Measurements from ENCODE around the gene ADAMTSL3. TPM values are rescaled to one million over a fixed set of nuclear protein-coding genes. Genes with fewer than 3 reads are reported as not detected.
A peak's percentile ranks its signal among the peaks of the same experiment; 100 is the strongest.
"Not testable (repeated sequence)": the region's sequence is repeated elsewhere in the genome, so short reads cannot be mapped to it uniquely, and the experiment has no call there.

The ADAMTSL3 gene
- total and polyA plus RNA-seq, 8 donors, result 10.5 to 27.6 (median 17.4) TPM

DNA sequence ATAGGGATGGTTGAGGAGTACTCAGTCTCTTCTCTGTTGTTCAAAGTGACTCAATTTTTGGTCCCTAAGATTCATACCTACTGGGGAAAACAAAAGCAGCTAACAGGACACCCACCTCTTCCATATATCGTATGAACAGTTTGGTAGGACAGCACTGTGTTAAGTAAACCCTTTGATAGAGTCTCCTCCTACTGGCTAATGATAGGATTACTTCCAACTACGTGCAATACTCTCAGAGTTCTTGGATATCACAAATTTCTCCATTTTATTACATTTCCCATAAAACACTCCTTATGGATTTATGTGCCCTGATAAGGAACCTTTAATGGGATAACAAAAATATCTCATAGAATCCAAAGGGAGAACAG, 381.5 kb downstream of the ADAMTSL3 start:
- H3K9me3 ChIP-seq, result no peaks in the 10 kb centered on the region
- TF ChIP-seq, protein P1, sequence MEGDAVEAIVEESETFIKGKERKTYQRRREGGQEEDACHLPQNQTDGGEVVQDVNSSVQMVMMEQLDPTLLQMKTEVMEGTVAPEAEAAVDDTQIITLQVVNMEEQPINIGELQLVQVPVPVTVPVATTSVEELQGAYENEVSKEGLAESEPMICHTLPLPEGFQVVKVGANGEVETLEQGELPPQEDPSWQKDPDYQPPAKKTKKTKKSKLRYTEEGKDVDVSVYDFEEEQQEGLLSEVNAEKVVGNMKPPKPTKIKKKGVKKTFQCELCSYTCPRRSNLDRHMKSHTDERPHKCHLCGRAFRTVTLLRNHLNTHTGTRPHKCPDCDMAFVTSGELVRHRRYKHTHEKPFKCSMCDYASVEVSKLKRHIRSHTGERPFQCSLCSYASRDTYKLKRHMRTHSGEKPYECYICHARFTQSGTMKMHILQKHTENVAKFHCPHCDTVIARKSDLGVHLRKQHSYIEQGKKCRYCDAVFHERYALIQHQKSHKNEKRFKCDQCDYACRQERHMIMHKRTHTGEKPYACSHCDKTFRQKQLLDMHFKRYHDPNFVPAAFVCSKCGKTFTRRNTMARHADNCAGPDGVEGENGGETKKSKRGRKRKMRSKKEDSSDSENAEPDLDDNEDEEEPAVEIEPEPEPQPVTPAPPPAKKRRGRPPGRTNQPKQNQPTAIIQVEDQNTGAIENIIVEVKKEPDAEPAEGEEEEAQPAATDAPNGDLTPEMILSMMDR (IDR thresholded peaks at IDR 0.05), result peak; percentile 15 to 31
- intact Hi-C loops (cut with DNase I), result no loop called here
- peak; percentile 83 for ATAC-seq
- DNase-seq, result peak in 1 of 4 donors; percentile 40
- H3K36me3 ChIP-seq, result no peaks in the 10 kb centered on the region
- no peak overlapping the region for H3K27ac ChIP-seq
- no peaks in the 10 kb centered on the region for H3K4me1 ChIP-seq
- H3K4me3 ChIP-seq, result no peak overlapping the region
- no peaks in the 10 kb centered on the region for H3K27me3 ChIP-seq

DNA sequence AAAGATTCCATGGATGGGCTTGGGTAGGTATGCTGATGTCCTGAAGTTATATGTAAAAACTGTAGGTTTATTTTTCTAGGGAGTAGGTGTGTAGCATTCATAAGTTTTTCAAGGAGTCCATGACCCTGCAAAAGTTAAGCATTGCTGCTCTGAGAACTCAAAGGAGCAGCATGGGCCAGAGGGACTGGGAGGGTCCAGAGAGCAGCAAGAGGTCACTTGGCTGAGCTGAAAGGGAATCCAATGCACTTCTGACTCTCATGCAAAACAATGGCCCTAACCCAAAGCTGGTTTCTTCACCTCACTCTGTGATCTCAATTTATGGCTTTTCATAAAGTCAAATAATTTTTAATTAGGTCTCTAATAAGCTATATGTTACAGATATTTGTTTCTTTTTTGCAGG, 383.4 kb downstream of the ADAMTSL3 start:
- intact Hi-C loops (cut with DNase I), result no loop called here
- no peak overlapping the region for H3K4me3 ChIP-seq
- no peaks in the 10 kb centered on the region for H3K27me3 ChIP-seq
- H3K4me1 ChIP-seq, result no peaks in the 10 kb centered on the region
- no peaks in the 10 kb centered on the region for H3K36me3 ChIP-seq
- TF ChIP-seq, protein P1 (IDR thresholded peaks at IDR 0.05), result no peak
- no peak for DNase-seq
- no peaks in the 10 kb centered on the region for H3K9me3 ChIP-seq
- no peak overlapping the region for H3K27ac ChIP-seq
- ATAC-seq, result no peak

GRCh38 chr15:84042434-84043056, 388.6 kb downstream of the ADAMTSL3 start:
- DNase-seq; intact Hi-C loops (cut with DNase I); ATAC-seq; H3K4me1 ChIP-seq; H3K4me3 ChIP-seq; H3K36me3 ChIP-seq; H3K27ac ChIP-seq; H3K27me3 ChIP-seq: not testable (repeated sequence)
- peaks cover 0 to 15% of the 10 kb centered on the region in 2 donors for H3K9me3 ChIP-seq

DNA sequence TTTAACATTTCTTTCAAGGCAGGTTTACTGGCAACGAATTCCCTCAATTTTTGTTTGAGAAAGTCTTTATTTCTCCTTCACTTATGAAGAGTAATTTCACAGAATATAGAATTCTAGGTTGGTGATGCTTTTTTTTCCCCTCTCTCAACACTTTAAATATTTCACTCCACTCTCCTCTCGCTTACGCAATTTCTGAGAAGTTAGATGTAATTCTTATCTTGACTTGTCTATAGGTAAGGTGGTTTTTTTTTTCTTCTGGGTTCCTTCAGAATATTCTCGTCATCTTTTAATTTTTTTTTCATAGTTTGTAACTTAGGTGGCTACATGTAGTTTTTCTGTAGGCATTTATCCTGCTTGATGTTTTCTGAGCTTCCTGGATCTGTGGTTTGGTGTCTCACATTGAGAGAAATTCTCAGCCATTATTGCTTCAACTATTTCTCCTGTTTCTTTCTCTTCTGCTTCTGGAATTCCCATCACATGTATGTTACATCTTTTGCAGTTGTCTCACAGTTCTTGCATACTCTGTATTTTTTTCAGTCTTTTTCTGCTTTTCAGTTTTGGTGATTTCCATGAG, 392.2 kb downstream of the ADAMTSL3 start:
- TF ChIP-seq, protein P1 (IDR thresholded peaks at IDR 0.05), result no peak
- no peaks in the 10 kb centered on the region for H3K27me3 ChIP-seq

GRCh38 chr15:84049480-84049879, 395.6 kb downstream of the ADAMTSL3 start:
- H3K4me3 ChIP-seq; ATAC-seq; H3K4me1 ChIP-seq; intact Hi-C loops (cut with DNase I); DNase-seq; H3K27ac ChIP-seq; H3K36me3 ChIP-seq; H3K27me3 ChIP-seq: not testable (repeated sequence)
- peaks cover 0 to 15% of the 10 kb centered on the region in 2 donors for H3K9me3 ChIP-seq

More for the DNA sequence above, 392.2 kb downstream of the ADAMTSL3 start:
- Histone ChIP-seq H3K4me3 (no peak overlapping the region), H3K36me3 (no peaks in the 10 kb centered on the region), H3K27ac (no peak overlapping the region), H3K9me3 (peaks cover 0 to 15% of the 10 kb centered on the region in 2 donors), H3K4me1 (no peaks in the 10 kb centered on the region)
- no peak for ATAC-seq
- DNase-seq, result no peak
- intact Hi-C loops (cut with DNase I), result no loop called here

DNA sequence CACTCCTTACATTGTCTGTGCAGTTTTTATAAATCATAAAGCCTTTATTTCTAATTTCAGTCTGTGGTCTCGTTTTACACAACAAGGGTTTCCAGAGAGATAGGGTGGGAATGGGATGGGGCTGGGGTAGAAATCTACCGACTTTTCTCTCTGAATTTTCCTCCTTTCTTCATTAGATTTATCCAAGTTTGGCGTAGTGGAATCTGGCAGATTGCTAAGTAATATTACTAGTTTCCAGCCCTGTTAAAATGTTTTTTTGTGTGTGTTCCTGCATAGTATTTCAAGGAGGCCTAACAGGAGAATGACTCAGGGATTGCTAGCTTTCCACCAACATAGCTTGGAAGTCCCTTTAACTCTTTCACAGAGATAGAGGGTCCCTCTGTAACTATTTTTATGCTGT, 396.2 kb downstream of the ADAMTSL3 start:
- DNase-seq (no peak), ATAC-seq (no peak)
- intact Hi-C loops (cut with DNase I), result no loop called here
- TF ChIP-seq, protein P1 (IDR thresholded peaks at IDR 0.05), result no peak
- Histone ChIP-seq H3K36me3 (no peaks in the 10 kb centered on the region), H3K27ac (no peak overlapping the region), H3K4me3 (no peak overlapping the region), H3K4me1 (no peaks in the 10 kb centered on the region), H3K9me3 (peaks cover 0 to 15% of the 10 kb centered on the region in 2 donors), H3K27me3 (no peaks in the 10 kb centered on the region)

DNA sequence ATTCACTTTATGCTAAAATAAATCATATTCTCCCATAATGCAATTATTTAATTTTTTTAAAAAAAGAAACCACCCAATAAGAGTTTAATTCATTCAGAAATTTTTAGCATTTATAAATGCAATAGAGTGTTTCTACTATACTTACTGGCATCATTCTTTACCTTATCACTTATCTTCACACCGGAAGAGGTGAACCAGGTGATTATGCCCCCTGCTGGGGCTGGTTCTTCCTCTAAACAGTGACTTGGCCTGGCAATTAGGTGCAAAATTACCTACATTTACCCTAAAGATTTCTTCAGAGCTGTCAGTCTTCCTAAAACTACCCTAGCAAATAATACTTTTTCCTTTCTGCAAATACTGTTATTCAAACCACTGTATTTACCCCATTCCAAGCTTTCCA, 397.2 kb downstream of the ADAMTSL3 start:
- intact Hi-C loops (cut with DNase I); DNase-seq; H3K27ac ChIP-seq; H3K36me3 ChIP-seq; H3K27me3 ChIP-seq; H3K9me3 ChIP-seq; ATAC-seq; H3K4me3 ChIP-seq; H3K4me1 ChIP-seq: not testable (repeated sequence)

GRCh38 chr15:84054544-84054943, 400.6 kb downstream of the ADAMTSL3 start:
- not testable (repeated sequence) for DNase-seq

More at GRCh38 chr15:84054544-84054943, 400.6 kb downstream of the ADAMTSL3 start:
- intact Hi-C loops (cut with DNase I); H3K27ac ChIP-seq; H3K4me1 ChIP-seq; H3K4me3 ChIP-seq; H3K27me3 ChIP-seq; H3K36me3 ChIP-seq: not testable (repeated sequence)
- ATAC-seq, result peak; percentile 62
- H3K9me3 ChIP-seq, result peaks cover 0 to 16% of the 10 kb centered on the region in 2 donors
